AG09309 (cell line): ENCODE results near the gene CPD.
"Not testable (repeated sequence)": the region's sequence is repeated elsewhere in the genome, so short reads cannot be mapped to it uniquely, and the experiment has no call there.

ENCODE experiments used
- DNase-seq: peaks from one replicate; pipeline ENCODE4 v3.0.0-alpha.2; 2010; ENCODE audit warnings: low read depth
- H3K4me3 ChIP-seq: 2 replicates; pipeline ENCODE4 v1.5.1; 2011; ENCODE audit warnings: mild to moderate bottlenecking, low read depth, low read length, moderate library complexity; ENCODE audit not compliant: control insufficient read depth
- CTCF ChIP-seq: IDR thresholded peaks from 2 replicates; pipeline ENCODE4 v1.5.1; 2011; ENCODE audit warnings: mild to moderate bottlenecking, low read depth, low read length, inconsistent platforms; ENCODE audit not compliant: insufficient read depth, control insufficient read depth; ENCODE audit errors: missing control alignments

The CPD gene

GRCh38 chr17:30395398-30396022 lies 16.8 kb downstream of the CPD start:
- H3K4me3 ChIP-seq, result no peak overlapping the region
- DNase-seq, result no peak
- no peak for TF ChIP-seq CTCF

GRCh38 chr17:30396129-30396528 lies 17.4 kb downstream of the CPD start:
- TF ChIP-seq CTCF, result no peak
- DNase-seq, result no peak
- H3K4me3 ChIP-seq, result no peak overlapping the region

GRCh38 chr17:30396612-30397011 lies 17.9 kb downstream of the CPD start:
- DNase-seq, result no peak
- TF ChIP-seq CTCF, result no peak

GRCh38 chr17:30398328-30399041 lies 19.8 kb downstream of the CPD start:
- no peak overlapping the region for H3K4me3 ChIP-seq
- TF ChIP-seq CTCF, result no peak
- DNase-seq, result no peak

More at GRCh38 chr17:30396612-30397011, 17.9 kb downstream of the CPD start:
- H3K4me3 ChIP-seq, result no peak overlapping the region

GRCh38 chr17:30401097-30401496 lies 22.4 kb downstream of the CPD start:
- no peak for DNase-seq
- TF ChIP-seq CTCF, result no peak

GRCh38 chr17:30405161-30405560 lies 26.4 kb downstream of the CPD start:
- DNase-seq, result no peak
- no peak overlapping the region for H3K4me3 ChIP-seq
- no peak for TF ChIP-seq CTCF

More at GRCh38 chr17:30401097-30401496, 22.4 kb downstream of the CPD start:
- no peak overlapping the region for H3K4me3 ChIP-seq

- not testable (repeated sequence) for DNase-seq, H3K4me3 ChIP-seq
Observed at GRCh38 chr17:30410627-30411026, 31.9 kb downstream of the CPD start.

- not testable (repeated sequence) for DNase-seq, H3K4me3 ChIP-seq
Observed at GRCh38 chr17:30412008-30412496, 33.3 kb downstream of the CPD start.
